RWPE2 (cell line): Measurements from ENCODE around the gene LINC00237.

Experiments
- ATAC-seq: fragments of 200-7000 bp; cut with Tn5 transposase; 3 replicates; pipeline ENCODE4 v1.9.1; 2021; ENCODE audit warnings: low read depth
- DNase-seq: peaks from one replicate; pipeline ENCODE4 v3.0.0-alpha.2; 2020; ENCODE audit warnings: low spot score
- H3K27ac ChIP-seq: fragments of 450-650 bp; 2 replicates; pipeline ENCODE4 v1.5.1; 2017; ENCODE audit warnings: mild to moderate bottlenecking; ENCODE audit not compliant: poor library complexity, severe bottlenecking
- H3K27me3 ChIP-seq: fragments of 250-450 bp; sonication (Bioruptor Pico); 2 replicates; pipeline ENCODE4 v1.5.1; 2021; ENCODE audit warnings: mild to moderate bottlenecking, moderate library complexity; ENCODE audit not compliant: insufficient read depth, poor library complexity, severe bottlenecking
- H3K36me3 ChIP-seq: fragments of 250-450 bp; sonication (Bioruptor Pico); 2 replicates; pipeline ENCODE4 v1.5.1; 2020; ENCODE audit warnings: low read depth, mild to moderate bottlenecking, moderate library complexity
- H3K4me1 ChIP-seq: fragments of 250-450 bp; sonication (Bioruptor Pico); 2 replicates; pipeline ENCODE4 v1.5.1; 2021; ENCODE audit warnings: mild to moderate bottlenecking, moderate library complexity; ENCODE audit not compliant: insufficient read depth, poor library complexity, severe bottlenecking
- H3K4me3 ChIP-seq: fragments of 250-450 bp; sonication (Bioruptor Pico); 2 replicates; pipeline ENCODE4 v1.5.1; 2021; ENCODE audit warnings: mild to moderate bottlenecking, moderate library complexity; ENCODE audit not compliant: severe bottlenecking
- H3K9me3 ChIP-seq: fragments of 250-450 bp; sonication (Bioruptor Pico); 2 replicates; pipeline ENCODE4 v1.5.1; 2021; ENCODE audit warnings: mild to moderate bottlenecking, moderate library complexity; ENCODE audit not compliant: severe bottlenecking
- TF ChIP-seq, protein P1 (sequence below): fragments of 450-650 bp; IDR thresholded peaks from one replicate; pipeline ENCODE4 v1.5.1; 2017; ENCODE audit warnings: mild to moderate bottlenecking, moderate library complexity; ENCODE audit not compliant: poor library complexity, severe bottlenecking

LINC00237 gene

GRCh38 chr20:21103582-21104465, 2.3 kb downstream of the LINC00237 start:
- DNase-seq (no peak), ATAC-seq (no peak)
- Histone ChIP-seq H3K9me3 (no peaks in the 10 kb centered on the region), H3K27me3 (peaks cover 100% of the 10 kb centered on the region), H3K4me3 (no peak overlapping the region), H3K4me1 (peaks cover 4% of the 10 kb centered on the region), H3K36me3 (no peaks in the 10 kb centered on the region), H3K27ac (no peak overlapping the region)
- TF ChIP-seq, protein P1, sequence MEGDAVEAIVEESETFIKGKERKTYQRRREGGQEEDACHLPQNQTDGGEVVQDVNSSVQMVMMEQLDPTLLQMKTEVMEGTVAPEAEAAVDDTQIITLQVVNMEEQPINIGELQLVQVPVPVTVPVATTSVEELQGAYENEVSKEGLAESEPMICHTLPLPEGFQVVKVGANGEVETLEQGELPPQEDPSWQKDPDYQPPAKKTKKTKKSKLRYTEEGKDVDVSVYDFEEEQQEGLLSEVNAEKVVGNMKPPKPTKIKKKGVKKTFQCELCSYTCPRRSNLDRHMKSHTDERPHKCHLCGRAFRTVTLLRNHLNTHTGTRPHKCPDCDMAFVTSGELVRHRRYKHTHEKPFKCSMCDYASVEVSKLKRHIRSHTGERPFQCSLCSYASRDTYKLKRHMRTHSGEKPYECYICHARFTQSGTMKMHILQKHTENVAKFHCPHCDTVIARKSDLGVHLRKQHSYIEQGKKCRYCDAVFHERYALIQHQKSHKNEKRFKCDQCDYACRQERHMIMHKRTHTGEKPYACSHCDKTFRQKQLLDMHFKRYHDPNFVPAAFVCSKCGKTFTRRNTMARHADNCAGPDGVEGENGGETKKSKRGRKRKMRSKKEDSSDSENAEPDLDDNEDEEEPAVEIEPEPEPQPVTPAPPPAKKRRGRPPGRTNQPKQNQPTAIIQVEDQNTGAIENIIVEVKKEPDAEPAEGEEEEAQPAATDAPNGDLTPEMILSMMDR = no peak

- TF ChIP-seq, protein P1 = no peak
- Histone ChIP-seq H3K4me1 (peaks cover 4% of the 10 kb centered on the region), H3K9me3 (no peaks in the 10 kb centered on the region), H3K4me3 (no peak overlapping the region), H3K36me3 (no peaks in the 10 kb centered on the region), H3K27me3 (peaks cover 100% of the 10 kb centered on the region), H3K27ac (no peak overlapping the region)
- no peak for DNase-seq
- peak; percentile 20; the same call in 2 of the 3 replicates for ATAC-seq
Measured at GRCh38 chr20:21102603-21103311, 3.4 kb downstream of the LINC00237 start.

DNA sequence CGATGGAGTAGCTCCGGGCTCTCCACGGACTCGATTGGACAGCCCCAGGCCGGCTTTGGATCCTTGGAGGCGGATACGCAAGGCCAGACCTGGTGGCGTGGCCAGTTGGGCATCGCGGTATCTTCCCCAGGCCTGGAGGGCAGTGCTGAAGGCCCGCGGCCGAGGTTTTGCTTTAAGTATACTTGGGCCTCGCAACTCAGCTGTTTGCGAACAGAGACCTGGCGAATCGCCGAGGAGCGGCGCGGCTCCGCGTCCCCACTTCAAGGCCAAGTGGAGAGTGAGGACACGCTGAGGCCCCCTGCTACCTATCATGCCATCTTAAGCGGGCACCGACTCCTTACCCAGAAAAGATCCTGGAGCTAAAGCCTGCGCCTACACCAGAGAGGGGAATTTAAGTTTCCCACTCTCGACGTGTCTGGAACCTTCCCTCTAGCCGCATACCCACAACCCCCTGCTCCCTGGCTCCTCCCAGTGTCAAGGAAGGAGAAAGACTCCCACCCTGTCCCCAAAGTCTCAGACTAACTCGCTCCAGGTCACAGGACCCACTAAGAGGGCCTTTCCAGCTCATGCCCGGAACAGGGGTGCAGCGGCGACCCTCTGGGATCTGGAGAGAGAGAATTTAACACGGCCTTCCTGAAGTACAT, 4.1 kb downstream of the LINC00237 start:
- no peaks in the 10 kb centered on the region for H3K36me3 ChIP-seq
- H3K4me3 ChIP-seq = no peak overlapping the region
- H3K27ac ChIP-seq = no peak overlapping the region
- H3K9me3 ChIP-seq = no peaks in the 10 kb centered on the region
- TF ChIP-seq, protein P1 = no peak
- no peak for DNase-seq
- ATAC-seq = no peak
- H3K4me1 ChIP-seq = peaks cover 4% of the 10 kb centered on the region
- peaks cover 100% of the 10 kb centered on the region for H3K27me3 ChIP-seq

DNA sequence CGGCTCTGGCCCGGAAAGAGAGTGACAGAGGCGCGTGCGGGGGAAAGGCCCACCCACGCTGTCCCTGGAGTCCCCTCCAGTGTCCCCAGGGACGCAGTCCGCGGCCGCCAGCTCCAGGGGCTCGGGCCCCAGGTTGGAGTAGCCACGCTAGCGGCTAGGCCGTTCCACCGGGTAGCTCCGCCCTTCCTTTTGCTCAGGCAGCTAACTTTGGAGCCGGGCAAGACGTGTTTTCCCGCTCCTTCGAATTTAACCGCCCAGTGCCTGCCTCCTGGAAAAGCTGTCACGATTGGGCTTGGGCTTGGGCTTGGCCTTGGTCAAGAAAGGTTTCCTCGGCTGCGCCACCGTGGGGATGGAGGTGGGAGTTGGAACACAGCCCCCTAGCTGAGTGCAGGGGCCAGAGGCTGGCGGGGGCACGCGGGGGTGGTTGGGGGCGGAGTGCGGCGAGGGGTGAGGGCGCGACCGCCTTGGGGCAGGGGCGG, 4.7 kb downstream of the LINC00237 start:
- Histone ChIP-seq H3K4me1 (peaks cover 4% of the 10 kb centered on the region), H3K4me3 (no peak overlapping the region), H3K36me3 (no peaks in the 10 kb centered on the region), H3K9me3 (no peaks in the 10 kb centered on the region), H3K27me3 (peaks cover 100% of the 10 kb centered on the region), H3K27ac (no peak overlapping the region)
- peak; percentile 17; the same call in 1 of the 3 replicates for ATAC-seq
- TF ChIP-seq, protein P1 = no peak
- DNase-seq = no peak
